HG03571 (cell line): ENCODE data around the gene TMCO1.
"Not testable (repeated sequence)": the region's sequence is repeated elsewhere in the genome, so short reads cannot be mapped to it uniquely, and the experiment has no call there.

ENCODE experiments used
- ATAC-seq: cut with Tn5 transposase; IDR thresholded peaks from one replicate; pipeline ENCODE4 v1.9.1; 2021; ENCODE audit not compliant: unreplicated experiment

The TMCO1 gene, protein sequence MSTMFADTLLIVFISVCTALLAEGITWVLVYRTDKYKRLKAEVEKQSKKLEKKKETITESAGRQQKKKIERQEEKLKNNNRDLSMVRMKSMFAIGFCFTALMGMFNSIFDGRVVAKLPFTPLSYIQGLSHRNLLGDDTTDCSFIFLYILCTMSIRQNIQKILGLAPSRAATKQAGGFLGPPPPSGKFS

GRCh38 chr1:165768513-165769394, at the start of gene TMCO1:
TMCO1 (minus strand) TSS chr1:165768868; CDS start chr1:165768751, 117 bp downstream.
- peak; percentile 100 for ATAC-seq

- ATAC-seq, result no peak
These were observed 48.3 kb upstream of the TMCO1 start for GRCh38 chr1:165816826-165817497.

GRCh38 chr1:165816157-165816556, 47.5 kb upstream of the TMCO1 start:
- no peak for ATAC-seq

DNA sequence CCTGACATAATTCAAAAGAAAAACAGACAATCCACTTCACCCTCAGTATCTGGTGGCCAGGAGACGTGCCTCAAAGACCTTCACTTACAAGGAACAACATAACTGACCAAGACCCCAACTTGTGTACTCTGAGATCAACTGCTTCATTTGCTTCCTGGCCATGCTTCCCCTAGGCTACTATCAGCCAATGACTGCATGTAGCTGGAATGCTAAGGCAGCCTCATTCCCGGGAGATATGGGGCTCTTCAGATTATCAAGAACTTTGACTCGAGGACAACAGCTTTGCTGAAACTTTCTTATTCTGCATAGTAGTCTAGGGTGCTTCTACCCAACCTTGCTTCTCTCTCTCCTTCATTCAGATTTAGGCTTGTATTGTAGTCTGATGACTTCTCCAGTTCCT, 47.1 kb upstream of the TMCO1 start:
- no peak for ATAC-seq

GRCh38 chr1:165807613-165808012, 38.9 kb upstream of the TMCO1 start:
- ATAC-seq, result no peak

DNA sequence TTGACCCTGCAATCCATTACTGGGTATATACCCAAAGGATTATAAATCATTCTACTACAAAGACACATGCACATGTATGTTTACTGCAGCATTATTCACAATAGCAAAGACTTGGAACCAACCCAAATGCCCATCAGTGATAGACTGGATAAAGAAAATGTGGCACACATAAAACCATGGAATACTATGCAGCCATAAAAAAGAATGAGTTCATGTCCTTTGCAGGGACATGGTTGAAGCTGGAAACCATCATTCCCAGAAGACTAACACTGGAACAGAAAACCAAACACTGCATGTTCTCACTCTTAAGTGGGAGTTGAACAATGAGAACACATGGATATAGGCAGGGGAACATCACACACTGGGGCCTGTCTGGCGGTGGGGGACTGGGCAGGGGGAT, 35.8 kb upstream of the TMCO1 start:
- ATAC-seq, result not testable (repeated sequence)

GRCh38 chr1:165799387-165799786, 30.7 kb upstream of the TMCO1 start:
- no peak for ATAC-seq

DNA sequence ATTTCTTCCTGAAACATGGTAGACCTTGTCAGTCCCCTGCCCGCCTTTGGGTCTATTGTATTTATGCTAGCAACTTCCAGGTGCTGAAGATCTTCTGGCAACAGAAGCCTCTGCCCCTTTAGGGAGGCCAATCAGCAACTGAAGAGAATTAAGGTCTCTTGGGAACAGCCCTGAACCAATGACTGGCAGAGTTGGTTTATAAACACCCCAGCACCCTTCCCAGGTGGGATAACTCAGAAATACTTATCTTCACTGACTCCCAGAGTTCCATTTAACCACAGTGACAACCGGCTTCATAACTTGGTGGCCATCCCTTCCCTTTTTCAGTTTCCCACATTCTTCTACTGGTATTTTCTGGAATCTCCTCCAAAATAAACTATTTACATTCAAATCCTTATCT, 27.2 kb upstream of the TMCO1 start:
- ATAC-seq, result no peak

DNA sequence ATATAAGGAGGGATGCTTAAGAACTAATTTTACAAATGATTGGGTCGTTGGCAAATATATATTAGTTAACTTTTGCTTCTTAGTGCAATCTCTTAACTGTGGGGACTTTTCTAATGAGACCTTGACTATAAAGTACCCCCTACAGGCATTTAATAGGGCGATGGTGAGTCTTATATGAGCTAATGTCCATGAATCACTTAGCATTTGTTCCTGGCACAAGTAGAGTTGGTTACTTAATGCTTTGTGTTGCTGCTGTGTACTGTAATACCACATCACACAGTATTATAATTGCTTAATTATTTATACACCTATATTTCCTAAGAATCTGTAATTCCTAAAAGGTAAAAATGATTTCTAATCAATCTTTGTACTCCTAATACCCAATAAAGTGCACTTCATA, 25.3 kb upstream of the TMCO1 start:
- no peak for ATAC-seq

GRCh38 chr1:165787741-165788140, 19.1 kb upstream of the TMCO1 start:
- ATAC-seq, result no peak

DNA sequence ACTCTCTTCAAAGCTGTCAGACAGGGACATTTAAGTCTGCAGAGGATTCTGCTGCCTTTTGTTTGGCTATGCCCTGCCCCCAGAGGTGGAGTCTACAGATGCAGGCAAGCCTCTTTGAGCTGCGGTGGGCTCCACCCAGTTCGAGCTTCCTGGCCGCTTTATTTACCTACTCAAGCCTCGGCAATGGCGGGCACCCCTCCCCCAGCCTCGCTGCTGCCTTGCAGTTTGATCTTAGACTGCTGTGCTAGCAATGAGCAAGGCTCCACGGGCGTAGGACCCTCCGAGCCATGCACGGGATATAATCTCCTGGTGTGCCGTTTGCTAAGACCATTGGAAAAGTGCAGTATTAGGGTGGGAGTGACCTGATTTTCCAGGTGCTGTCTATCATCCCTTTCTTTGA, 14.9 kb upstream of the TMCO1 start:
- ATAC-seq, result not testable (repeated sequence)

- ATAC-seq, result not testable (repeated sequence)
These were observed 9.5 kb upstream of the TMCO1 start for GRCh38 chr1:165778197-165778596.

GRCh38 chr1:165773324-165773965, 4.8 kb upstream of the TMCO1 start:
- ATAC-seq, result no peak

GRCh38 chr1:165772739-165773138, 4.1 kb upstream of the TMCO1 start:
- no peak for ATAC-seq

DNA sequence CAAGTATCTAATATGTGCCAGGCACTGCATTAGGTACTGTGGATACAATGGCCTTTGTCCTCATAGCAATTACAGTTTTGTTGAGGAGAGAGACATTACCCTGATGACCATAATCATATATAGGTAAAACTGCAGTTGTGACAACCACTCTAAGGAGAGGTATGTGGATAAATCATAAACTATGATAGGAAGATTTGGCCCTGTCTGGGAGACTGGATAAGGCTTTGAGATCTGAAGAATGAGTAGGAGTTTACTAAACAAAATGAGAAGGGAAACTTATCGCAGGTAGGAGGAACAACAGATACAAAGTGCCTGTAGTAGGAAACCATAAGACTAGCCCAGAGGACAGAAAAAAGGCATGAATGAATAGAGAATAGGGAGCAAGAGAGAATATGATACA, 4.4 kb downstream of the TMCO1 start:
- ATAC-seq, result no peak

DNA sequence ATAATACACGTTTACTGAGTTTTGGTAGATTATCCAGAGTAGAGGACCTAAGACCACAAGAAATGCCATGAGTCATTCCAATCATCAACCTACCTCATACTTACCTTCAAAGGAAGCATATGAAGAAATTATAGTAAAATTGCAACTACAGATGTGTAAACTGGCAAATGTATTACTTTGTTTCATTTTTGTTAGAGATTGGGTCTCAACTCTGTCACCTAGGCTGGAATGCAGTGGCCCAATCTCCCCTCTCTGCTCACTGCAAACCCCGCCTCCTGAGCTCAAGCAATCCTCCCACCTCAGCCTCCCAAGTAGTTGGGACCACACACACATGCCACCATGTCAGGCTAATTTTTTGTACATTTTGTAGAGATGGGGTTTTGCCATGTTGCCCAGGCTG, 5.2 kb downstream of the TMCO1 start:
- no peak for ATAC-seq

DNA sequence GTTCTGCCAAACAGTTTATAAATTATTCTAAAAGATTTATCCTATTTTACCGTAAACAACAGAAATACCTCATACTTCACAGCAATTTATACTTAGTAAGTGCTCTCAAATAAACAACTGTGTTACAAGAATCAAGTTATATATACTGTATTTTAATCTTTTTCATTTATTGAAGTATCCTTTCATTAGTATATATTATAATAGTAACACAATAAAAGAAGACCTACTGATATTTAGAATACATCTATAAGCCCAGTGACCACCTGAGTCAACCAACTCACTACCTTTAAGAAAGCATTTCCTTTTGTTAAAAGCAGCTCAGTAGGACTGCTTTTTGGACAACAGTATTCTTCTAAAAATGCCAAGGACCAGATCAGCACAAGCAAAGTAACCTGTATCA, 5.9 kb downstream of the TMCO1 start:
- no peak for ATAC-seq

DNA sequence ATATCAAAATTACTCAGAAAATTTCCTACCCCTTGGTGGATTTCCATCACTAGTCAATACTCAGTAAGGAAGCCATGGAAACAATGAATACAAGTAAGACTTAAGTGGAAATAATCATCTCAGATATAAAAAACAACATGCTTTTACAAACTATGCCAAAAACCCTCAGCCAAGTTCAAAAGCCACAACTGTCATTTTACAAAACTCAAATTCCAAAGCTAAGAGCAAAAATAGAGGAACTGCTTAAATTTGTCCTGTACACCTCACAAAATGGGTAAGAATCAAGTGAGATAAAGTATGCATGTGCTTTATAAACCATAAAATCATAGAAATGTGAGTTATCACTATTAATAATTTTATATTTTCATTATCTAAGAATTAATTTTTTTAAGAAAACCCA, 9.6 kb downstream of the TMCO1 start:
- ATAC-seq, result no peak

GRCh38 chr1:165755393-165756010, 13.2 kb downstream of the TMCO1 start:
- ATAC-seq, result no peak

DNA sequence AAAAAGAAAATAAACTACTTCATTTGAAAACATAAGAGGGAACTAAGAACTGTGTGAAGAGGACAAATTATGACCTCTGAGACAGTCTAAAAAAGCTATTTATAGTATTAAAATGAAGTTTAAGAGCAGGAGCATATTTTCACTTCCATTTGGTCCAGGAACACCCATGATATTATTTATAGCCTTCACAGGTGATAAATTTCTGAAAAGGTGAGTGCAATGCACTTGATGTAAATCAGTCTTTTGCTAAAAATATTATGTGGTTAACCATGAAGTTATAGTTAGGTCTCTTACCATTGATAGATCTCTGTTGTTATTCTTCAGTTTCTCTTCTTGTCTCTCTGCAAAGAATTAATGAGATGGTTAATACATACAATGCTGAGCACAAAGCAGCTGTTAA, 14.7 kb downstream of the TMCO1 start:
- ATAC-seq, result peak; percentile 86

DNA sequence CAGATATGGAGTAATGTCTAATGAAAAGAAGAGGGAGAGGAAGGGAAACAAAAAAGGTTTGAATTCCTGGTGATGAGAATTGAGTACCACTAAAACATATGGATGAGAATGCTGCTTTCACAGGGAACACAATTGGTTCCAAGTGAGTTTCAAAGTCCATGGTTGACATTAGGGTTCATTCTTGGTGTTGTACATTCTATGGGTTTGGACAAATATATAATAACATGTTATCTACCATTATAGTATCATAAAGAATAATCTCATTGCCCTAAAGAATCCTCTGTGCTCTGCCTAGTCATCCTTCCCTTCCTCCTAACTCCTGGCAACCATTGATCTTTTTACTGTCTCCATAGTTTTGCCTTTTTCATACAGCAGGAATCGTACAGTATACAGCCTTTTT, 20.1 kb downstream of the TMCO1 start:
- no peak for ATAC-seq
